Spleen (tissue), 11 donors: Measurements from ENCODE around the gene WDR86. TPM values are rescaled to one million over a fixed set of nuclear protein-coding genes. Genes with fewer than 3 reads are reported as not detected.

Experiments
- DNase-seq: peaks from one replicate; pipeline ENCODE4 v3.0.0-alpha.2; 2020
- H3K27ac ChIP-seq, 8 donors: fragments of 200-600 bp; sonication (generic) in 7 of 8; 1 replicate in 4 of 8; 2 replicates in 4 of 8; pipeline versions ENCODE4 v1.5.0 to v1.8.0; 2016 to 2021; ENCODE audit warnings: inconsistent platforms in 4 of 8, mild to moderate bottlenecking in 4 of 8, moderate library complexity in 1 of 8
- H3K27me3 ChIP-seq, 7 donors: fragments of 200-600 bp; sonication (generic) in 6 of 7; replicated peaks in 1 of 7; 1 replicate in 4 of 7; 2 replicates in 3 of 7; pipeline versions ENCODE4 v1.5.0 to v1.8.0; 2016 to 2021; ENCODE audit warnings: inconsistent platforms in 3 of 7, mild to moderate bottlenecking in 1 of 7
- H3K36me3 ChIP-seq, 6 donors: fragments of 200-600 bp; sonication (generic) in 5 of 6; 1 replicate in 4 of 6; 2 replicates in 2 of 6; pipeline versions ENCODE4 v1.5.0 to v1.8.0; 2016 to 2021; ENCODE audit warnings: inconsistent platforms in 2 of 6
- H3K4me1 ChIP-seq, 6 donors: fragments of 200-600 bp; sonication (generic) in 5 of 6; 1 replicate in 3 of 6; 2 replicates in 3 of 6; pipeline versions ENCODE4 v1.5.0 to v1.8.0; 2016 to 2021; ENCODE audit warnings: inconsistent platforms in 3 of 6
- H3K4me3 ChIP-seq, 8 donors: fragments of 200-600 bp; sonication (generic) in 7 of 8; 1 replicate in 4 of 8; 2 replicates in 4 of 8; pipeline versions ENCODE4 v1.5.0 to v1.8.0; 2016 to 2021; ENCODE audit warnings: inconsistent platforms in 4 of 8, mild to moderate bottlenecking in 4 of 8, moderate library complexity in 2 of 8
- H3K9me3 ChIP-seq, 8 donors: fragments of 200-600 bp; sonication (generic) in 7 of 8; 1 replicate in 4 of 8; 2 replicates in 4 of 8; pipeline versions ENCODE4 v1.5.0 to v1.8.0; 2016 to 2021; ENCODE audit warnings: inconsistent platforms in 4 of 8
- POLR2A ChIP-seq, 3 donors: fragments of 450-650 bp; IDR thresholded peaks; one replicate each; pipeline ENCODE4 v1.5.1; 2017; ENCODE audit warnings: antibody characterized with exemption in 3 of 3, mild to moderate bottlenecking in 1 of 3
- POLR2AphosphoS5 ChIP-seq, 3 donors: sonication (generic); formaldehyde crosslinking; IDR thresholded peaks; one replicate each; pipeline ENCODE4 v1.5.1; 2017; ENCODE audit warnings: antibody characterized with exemption in 3 of 3
- WGBS, 5 donors: extraction: QIAGEN DNeasy Blood & Tissue Kit in 3 of 5; methylation state at CpG; one replicate each; pipeline versions ENCODE4 v1.1.5 to v1.1.7; 2013 to 2018; 5-methylcytosine and 5-hydroxymethylcytosine counted together
- intact Hi-C: fragments of 100-400 bp; cut with DNase I; formaldehyde crosslinking; loops from one replicate; pipeline ENCODE4 v1.15.0; 2023; ENCODE audit warnings: low total_unique reads
- polyA plus RNA-seq, 3 donors: library from polyadenylated mRNA; stranded (reverse); fragments of 200-250 nt; gene quantifications; one replicate each; pipeline ENCODE4 v1.2.1, GENCODE V29; 2013
- total RNA-seq, 7 donors: library from RNA; depleted of rRNA in 3 of 7; stranded (reverse); fragments of >200 nt in 3 of 7; fragmentation: NEBNext Ultra II Directional in 4 of 7; extraction: Animal tissue kit (Norgen Biotek cat#: 25700) in 4 of 7; gene quantifications; one replicate each; pipeline versions ENCODE4 v1.1.0 to v1.2.1, GENCODE V29; 2016 to 2021
- TF ChIP-seq, protein P1 (sequence below), 11 experiments: fragments of 200-600 bp in 7 of 11; fragments of 450-650 bp in 4 of 11; sonication (generic) in 4 of 11; IDR thresholded peaks in 8 of 11; conservative IDR thresholded peaks in 3 of 11; 1 replicate in 7 of 11; 2 replicates in 4 of 11; pipeline versions ENCODE4 v1.4.0 to v1.8.0; 2016 to 2021; ENCODE audit warnings: antibody characterized with exemption in 11 of 11, inconsistent platforms in 4 of 11, mild to moderate bottlenecking in 1 of 11
- donor health status: healthy with polysubstance abuse.
- donor health status: DM: no; HTN: no; CAD: no; lungs with moderate emphysema.
- donor health status: DM: no; HTN: no; CAD: no.
- donor health status: Bipolar disorder and iron deficiency.
- donor health status: healthy.
- donor health status: DM: no; HTN: no; CAD: no.
- donor health status: DM: yes; HTN: yes; CAD: no.

WDR86 gene
- total and polyA plus RNA-seq, 10 donors = 2.8 to 71.9 (median 49.2) TPM

DNA sequence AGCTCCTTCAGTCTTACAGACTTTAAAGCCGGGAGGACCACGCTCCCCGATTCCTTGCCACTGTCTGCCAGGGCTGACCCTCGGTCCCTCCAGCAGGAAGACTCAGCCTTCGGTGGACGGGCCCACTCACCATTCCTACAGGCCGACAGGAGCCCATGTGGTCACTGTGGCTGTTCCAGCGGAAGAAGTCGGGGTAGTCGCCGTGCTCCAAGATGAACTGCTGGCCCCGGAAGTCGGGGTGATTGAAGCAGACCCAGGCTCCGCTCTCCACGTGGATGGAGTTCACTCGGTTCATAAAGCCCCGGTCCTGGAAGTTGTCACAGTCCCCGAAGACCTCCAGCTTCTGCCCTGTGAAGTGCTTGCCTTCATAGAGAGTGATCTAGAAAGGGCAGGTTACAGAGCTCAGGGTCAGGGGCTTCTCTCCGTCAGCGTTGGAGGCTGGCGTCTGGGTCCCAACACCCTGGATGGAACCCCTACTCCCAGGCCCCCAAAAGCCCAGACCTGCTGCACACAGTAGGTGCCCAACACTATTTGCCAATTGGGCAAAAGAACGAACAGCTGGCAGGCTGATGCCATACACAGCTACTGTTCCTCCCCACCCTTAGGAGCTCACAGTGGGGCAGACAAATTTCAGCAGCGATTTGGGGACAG is 28.2 kb upstream of the WDR86 start:
- no peak for TF ChIP-seq POLR2AphosphoS5 (IDR thresholded peaks at IDR 0.05)
- TF ChIP-seq, protein P1, sequence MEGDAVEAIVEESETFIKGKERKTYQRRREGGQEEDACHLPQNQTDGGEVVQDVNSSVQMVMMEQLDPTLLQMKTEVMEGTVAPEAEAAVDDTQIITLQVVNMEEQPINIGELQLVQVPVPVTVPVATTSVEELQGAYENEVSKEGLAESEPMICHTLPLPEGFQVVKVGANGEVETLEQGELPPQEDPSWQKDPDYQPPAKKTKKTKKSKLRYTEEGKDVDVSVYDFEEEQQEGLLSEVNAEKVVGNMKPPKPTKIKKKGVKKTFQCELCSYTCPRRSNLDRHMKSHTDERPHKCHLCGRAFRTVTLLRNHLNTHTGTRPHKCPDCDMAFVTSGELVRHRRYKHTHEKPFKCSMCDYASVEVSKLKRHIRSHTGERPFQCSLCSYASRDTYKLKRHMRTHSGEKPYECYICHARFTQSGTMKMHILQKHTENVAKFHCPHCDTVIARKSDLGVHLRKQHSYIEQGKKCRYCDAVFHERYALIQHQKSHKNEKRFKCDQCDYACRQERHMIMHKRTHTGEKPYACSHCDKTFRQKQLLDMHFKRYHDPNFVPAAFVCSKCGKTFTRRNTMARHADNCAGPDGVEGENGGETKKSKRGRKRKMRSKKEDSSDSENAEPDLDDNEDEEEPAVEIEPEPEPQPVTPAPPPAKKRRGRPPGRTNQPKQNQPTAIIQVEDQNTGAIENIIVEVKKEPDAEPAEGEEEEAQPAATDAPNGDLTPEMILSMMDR (IDR thresholded peaks at IDR 0.05 in 8 of 11, conservative IDR thresholded peaks at IDR 0.05 in 3 of 11) = no peak
- TF ChIP-seq POLR2A (IDR thresholded peaks at IDR 0.05) = no peak
- peaks cover 0 to 55% (median 26%) of the 10 kb centered on the region in 6 donors for H3K4me1 ChIP-seq
- no peaks in the 10 kb centered on the region for H3K9me3 ChIP-seq
- WGBS, 5 donors = 90 to 93% (median 90%) methylated on average over 21 to 23 of the region's 23 CpGs
- H3K27ac ChIP-seq = peak overlapping the region in 3 of 8 donors; percentile 43 to 63 (median 61)
- no peak overlapping the region for H3K4me3 ChIP-seq
- no peaks in the 10 kb centered on the region for H3K36me3 ChIP-seq
- intact Hi-C loops = no loop called here
- peaks cover 0 to 26% (median 12%) of the 10 kb centered on the region in 7 donors for H3K27me3 ChIP-seq
- DNase-seq = peak; percentile 59

DNA sequence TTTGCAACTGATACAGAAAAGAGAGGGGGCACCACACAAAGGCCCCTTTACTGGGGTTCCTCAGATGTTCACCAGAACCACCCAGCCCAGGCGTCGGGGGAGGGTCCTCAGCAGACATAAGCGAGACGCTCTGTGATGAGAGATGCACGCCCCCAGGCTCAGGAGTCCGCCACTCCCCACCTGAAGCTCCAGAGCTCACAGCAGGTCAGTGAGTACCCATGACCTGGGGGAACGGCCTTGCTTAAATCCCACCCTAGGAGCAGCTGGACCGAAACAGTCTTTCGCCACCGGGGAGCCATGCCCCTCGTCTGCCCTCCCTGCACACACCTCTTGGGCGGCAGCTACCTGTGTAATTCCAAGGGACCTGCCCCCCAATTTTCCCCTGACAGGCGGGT is 27.3 kb upstream of the WDR86 start:
- DNase-seq = peak; percentile 65
- Histone ChIP-seq H3K4me1 (peaks cover 0 to 63% (median 32%) of the 10 kb centered on the region in 6 donors), H3K4me3 (no peak overlapping the region), H3K27me3 (peaks cover 0 to 26% (median 12%) of the 10 kb centered on the region in 7 donors), H3K27ac (peak overlapping the region in 6 of 8 donors; percentile 38 to 63 (median 52)), H3K36me3 (no peaks in the 10 kb centered on the region), H3K9me3 (no peaks in the 10 kb centered on the region)
- no peak for TF ChIP-seq POLR2A (IDR thresholded peaks at IDR 0.05)
- no peak for TF ChIP-seq POLR2AphosphoS5 (IDR thresholded peaks at IDR 0.05)
- TF ChIP-seq, protein P1 (IDR thresholded peaks at IDR 0.05 in 8 of 11, conservative IDR thresholded peaks at IDR 0.05 in 3 of 11) = no peak
- intact Hi-C loops = no loop called here
- 82 to 93% (median 89%) methylated on average over 10 to 13 of the region's 13 CpGs for WGBS, 5 donors

DNA sequence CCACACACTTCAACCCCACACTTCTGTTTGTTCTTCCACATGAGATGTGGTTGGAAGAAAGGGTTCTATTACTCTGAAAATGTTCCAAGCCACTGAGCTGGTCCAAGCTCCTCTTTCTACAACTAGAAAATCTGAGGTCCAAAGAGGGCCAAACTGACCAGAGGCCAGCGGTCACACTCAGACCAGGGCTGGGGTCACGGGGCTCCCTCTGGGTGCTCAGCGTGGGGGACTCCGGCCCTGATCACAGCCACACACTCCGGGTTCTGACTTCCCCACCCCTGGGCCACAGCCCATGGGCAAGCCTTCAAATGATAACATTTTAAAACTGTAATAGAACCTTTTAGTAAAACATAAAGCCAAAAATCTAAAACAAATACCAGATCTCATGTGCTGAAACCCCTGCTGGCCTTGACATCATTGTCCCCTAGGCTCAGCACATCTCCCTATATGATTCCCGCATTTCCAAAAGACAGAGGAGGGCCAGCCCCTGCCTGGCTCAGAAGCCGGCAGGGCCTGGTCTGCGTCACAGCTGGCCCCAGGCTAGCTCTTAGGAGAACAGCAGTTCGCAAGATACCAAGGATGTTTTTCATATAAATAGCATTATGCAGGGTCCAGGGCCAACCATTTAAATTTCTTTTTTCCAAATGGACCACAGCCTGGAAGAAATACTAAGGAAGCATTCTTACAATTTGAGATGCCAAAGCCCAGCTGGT is 26.8 kb upstream of the WDR86 start:
- Histone ChIP-seq H3K27me3 (peaks cover 0 to 26% (median 12%) of the 10 kb centered on the region in 7 donors), H3K36me3 (no peaks in the 10 kb centered on the region), H3K9me3 (no peaks in the 10 kb centered on the region), H3K27ac (peak overlapping the region in 7 of 8 donors; percentile 33 to 66 (median 57)), H3K4me3 (no peak overlapping the region), H3K4me1 (peaks cover 0 to 63% (median 31%) of the 10 kb centered on the region in 6 donors)
- 78 to 95% (median 83%) methylated on average over 7 to 9 of the region's 9 CpGs for WGBS, 5 donors
- DNase-seq = no peak
- TF ChIP-seq POLR2AphosphoS5 (IDR thresholded peaks at IDR 0.05) = no peak
- TF ChIP-seq, protein P1 (IDR thresholded peaks at IDR 0.05 in 8 of 11, conservative IDR thresholded peaks at IDR 0.05 in 3 of 11) = no peak
- no peak for TF ChIP-seq POLR2A (IDR thresholded peaks at IDR 0.05)
- intact Hi-C loops = no loop called here

DNA sequence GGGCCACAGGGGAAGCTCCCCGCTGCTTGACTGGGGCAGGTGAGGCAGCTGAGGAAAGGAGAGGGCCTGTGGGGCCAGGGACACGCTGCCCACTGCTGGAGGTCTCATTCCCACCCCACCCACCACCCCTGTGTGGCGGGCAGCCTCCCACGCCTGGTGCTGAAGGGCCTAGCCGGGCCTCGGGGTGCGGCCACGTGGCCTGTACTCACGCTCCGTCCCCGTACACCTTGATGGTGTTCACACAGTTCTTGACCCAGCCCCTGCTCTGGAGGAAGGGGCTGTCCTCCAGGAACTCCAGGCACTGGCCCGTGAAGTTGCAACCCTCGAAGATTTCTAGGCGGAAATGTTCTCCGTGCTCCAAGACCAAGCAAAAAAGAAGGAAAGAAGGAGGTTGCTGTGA is 26.1 kb upstream of the WDR86 start:
- peaks cover 0 to 63% (median 26%) of the 10 kb centered on the region in 6 donors for H3K4me1 ChIP-seq
- intact Hi-C loops = no loop called here
- WGBS, 5 donors = 79 to 97% (median 91%) methylated on average over 14 to 15 of the region's 15 CpGs

More for the DNA sequence above, 26.1 kb upstream of the WDR86 start:
- Histone ChIP-seq H3K4me3 (no peak overlapping the region), H3K27ac (peak overlapping the region in 6 of 8 donors; percentile 33 to 66 (median 59)), H3K27me3 (peaks cover 0 to 26% (median 12%) of the 10 kb centered on the region in 7 donors), H3K36me3 (no peaks in the 10 kb centered on the region), H3K9me3 (no peaks in the 10 kb centered on the region)
- TF ChIP-seq, protein P1 (IDR thresholded peaks at IDR 0.05 in 8 of 11, conservative IDR thresholded peaks at IDR 0.05 in 3 of 11) = no peak
- no peak for TF ChIP-seq POLR2A (IDR thresholded peaks at IDR 0.05)
- TF ChIP-seq POLR2AphosphoS5 (IDR thresholded peaks at IDR 0.05) = no peak
- no peak for DNase-seq
